ENCODE results near the gene MRNIP.

The MRNIP gene

GRCh38 chr5:179815491-179816249 lies 42.9 kb downstream of the MRNIP start:
- DNase-seq (ENCODE audit: extremely low read depth, low read depth), result no peak
- TF ChIP-seq, protein P1, sequence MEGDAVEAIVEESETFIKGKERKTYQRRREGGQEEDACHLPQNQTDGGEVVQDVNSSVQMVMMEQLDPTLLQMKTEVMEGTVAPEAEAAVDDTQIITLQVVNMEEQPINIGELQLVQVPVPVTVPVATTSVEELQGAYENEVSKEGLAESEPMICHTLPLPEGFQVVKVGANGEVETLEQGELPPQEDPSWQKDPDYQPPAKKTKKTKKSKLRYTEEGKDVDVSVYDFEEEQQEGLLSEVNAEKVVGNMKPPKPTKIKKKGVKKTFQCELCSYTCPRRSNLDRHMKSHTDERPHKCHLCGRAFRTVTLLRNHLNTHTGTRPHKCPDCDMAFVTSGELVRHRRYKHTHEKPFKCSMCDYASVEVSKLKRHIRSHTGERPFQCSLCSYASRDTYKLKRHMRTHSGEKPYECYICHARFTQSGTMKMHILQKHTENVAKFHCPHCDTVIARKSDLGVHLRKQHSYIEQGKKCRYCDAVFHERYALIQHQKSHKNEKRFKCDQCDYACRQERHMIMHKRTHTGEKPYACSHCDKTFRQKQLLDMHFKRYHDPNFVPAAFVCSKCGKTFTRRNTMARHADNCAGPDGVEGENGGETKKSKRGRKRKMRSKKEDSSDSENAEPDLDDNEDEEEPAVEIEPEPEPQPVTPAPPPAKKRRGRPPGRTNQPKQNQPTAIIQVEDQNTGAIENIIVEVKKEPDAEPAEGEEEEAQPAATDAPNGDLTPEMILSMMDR (IDR thresholded peaks at IDR 0.05; ENCODE audit: low read depth, low read length), result no peak

DNA sequence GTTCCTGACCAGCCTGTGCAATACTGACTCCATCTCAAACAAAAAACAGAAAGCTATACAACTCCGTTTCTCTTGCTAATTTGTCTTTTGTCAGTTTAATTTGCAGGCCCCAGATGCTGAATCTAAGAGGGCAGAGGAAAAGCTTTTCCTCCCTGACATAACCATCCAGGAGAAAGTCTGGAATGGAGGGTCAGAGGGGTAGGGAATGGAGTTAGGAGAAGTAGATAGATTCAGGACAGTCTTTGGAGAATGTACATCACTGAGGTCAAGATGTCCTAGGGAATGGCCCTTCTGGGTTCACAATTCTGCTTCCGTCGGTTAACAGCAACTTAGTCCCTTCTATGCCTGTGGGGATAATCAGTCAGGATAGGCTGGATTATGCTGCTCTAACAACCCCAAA lies 44.5 kb downstream of the MRNIP start:
- no peak for DNase-seq (ENCODE audit: extremely low read depth, low read depth)
- TF ChIP-seq, protein P1 (IDR thresholded peaks at IDR 0.05; ENCODE audit: low read depth, low read length), result no peak

DNA sequence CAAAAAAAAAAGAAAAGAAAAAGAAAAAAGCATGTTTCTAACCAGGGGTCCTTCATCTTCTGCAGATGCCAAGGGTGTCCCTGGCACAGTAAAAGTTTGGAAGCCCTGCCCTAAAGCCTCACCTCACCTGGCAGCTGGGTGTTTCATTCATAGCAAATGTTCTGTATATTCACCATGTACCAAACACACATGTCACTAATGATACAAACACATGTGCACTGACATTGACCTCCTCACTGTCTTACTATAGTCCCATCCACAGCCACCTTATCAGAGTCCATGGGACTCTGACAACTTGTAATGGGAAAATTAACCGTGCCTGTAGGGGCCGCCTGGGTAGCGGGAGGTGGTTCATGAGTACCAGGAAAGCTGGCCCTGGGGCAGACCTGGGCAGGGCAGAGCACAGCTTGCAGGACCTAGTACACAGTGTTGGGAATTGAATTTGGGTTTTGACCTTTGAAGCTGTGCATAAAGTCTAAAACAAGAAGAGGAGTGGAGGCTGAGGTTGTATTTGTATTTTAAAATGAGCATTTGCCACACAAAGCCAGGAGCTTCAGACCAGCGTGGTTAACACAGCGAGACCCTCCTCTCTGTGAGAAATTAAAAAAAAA lies 45.5 kb downstream of the MRNIP start:
- TF ChIP-seq, protein P1 (IDR thresholded peaks at IDR 0.05; ENCODE audit: low read depth, low read length), result no peak
- no peak for DNase-seq (ENCODE audit: extremely low read depth, low read depth)

DNA sequence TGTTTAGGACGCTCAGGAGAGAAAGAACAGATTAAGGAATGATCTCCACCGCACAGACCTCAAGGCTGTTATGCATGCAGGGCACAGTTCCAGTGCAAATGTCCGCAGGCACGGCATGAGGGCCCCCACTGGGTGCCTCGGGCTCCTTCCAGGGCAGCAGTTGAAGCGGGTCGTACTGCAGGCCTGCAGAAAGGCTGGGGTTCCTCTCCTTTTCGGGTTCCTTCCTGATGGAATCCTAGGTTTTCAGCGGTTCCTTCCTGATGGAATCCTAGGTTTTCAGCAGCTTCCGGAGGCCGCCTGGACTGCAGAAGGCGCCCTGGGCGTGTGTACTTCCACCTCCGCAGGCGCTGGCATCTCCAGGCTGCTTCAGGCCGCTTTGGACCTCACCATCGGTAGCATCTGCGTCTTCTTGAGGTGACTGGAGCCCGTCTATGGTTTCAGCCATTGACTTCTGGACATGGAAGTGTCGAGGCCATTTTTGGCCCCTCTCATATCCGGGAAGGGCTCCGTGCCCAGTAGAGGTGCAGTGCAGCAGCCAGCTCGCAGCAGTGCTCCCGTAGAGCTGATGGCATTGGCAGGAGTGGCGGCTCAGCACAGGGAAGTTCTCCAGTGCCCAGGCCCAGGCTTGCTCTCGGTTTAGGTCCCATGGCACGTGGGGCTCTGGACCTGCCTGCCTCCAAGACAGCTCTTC lies 46.3 kb downstream of the MRNIP start:
- TF ChIP-seq, protein P1 (IDR thresholded peaks at IDR 0.05; ENCODE audit: low read depth, low read length), result no peak

DNA sequence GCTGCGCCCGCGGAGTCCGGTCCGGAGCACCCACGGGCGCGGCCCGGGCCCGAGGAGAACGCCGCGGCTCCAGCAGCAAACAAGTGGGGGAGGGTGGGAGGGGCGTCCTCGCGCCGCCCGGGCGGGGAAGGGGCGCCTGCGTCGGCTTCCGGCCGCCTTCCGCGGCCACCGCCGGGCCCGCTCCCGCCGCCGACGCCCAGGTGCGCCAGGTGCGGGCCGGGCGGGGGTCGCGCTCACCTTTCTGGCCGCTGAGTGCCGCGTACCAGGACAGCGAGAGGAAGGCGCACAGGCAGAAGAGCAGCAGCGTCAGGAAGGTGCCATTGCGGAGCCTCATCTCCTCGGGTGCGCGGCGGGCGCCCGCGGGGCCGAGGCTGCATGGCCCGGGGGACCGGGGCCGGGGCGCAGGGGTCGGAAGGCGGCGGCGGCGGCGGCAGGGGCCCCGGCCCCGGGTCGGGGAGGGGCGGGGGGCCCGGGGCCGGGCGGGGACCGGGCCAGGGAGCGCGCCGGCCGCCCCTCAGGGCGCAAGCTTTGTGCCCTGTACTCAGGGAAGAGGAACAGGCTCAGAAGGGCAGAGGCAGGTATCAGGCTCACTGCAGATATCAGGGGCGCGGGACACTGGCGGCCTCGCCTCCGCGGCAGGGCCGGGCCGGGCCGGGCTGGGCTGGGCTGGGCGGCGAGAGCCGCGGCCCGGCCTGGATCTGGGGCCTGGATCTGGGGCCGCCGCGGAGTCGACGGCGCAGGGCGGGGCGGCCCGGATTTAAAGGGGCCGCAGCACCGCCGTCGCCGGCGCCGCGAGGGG lies 52.2 kb downstream of the MRNIP start, which contains the start of gene MGAT4B:
Gene MGAT4B (minus strand): TSS at position 617 of the 799 bp plus-strand sequence. CDS start 283 bp downstream, at position 334.
- TF ChIP-seq, protein P1 (IDR thresholded peaks at IDR 0.05; ENCODE audit: low read depth, low read length), result no peak
- peak; percentile 42 for DNase-seq (ENCODE audit: extremely low read depth, low read depth)

More for the DNA sequence above, 46.3 kb downstream of the MRNIP start:
- DNase-seq (ENCODE audit: extremely low read depth, low read depth), result no peak

GRCh38 chr5:179805529-179806249 lies 52.9 kb downstream of the MRNIP start:
- DNase-seq (ENCODE audit: extremely low read depth, low read depth), result no peak
- TF ChIP-seq, protein P1 (IDR thresholded peaks at IDR 0.05; ENCODE audit: low read depth, low read length), result no peak
